Measurements from ENCODE around the gene DNAH7.
"Not testable (repeated sequence)": the region's sequence is repeated elsewhere in the genome, so short reads cannot be mapped to it uniquely, and the experiment has no call there.

Gene DNAH7

DNA sequence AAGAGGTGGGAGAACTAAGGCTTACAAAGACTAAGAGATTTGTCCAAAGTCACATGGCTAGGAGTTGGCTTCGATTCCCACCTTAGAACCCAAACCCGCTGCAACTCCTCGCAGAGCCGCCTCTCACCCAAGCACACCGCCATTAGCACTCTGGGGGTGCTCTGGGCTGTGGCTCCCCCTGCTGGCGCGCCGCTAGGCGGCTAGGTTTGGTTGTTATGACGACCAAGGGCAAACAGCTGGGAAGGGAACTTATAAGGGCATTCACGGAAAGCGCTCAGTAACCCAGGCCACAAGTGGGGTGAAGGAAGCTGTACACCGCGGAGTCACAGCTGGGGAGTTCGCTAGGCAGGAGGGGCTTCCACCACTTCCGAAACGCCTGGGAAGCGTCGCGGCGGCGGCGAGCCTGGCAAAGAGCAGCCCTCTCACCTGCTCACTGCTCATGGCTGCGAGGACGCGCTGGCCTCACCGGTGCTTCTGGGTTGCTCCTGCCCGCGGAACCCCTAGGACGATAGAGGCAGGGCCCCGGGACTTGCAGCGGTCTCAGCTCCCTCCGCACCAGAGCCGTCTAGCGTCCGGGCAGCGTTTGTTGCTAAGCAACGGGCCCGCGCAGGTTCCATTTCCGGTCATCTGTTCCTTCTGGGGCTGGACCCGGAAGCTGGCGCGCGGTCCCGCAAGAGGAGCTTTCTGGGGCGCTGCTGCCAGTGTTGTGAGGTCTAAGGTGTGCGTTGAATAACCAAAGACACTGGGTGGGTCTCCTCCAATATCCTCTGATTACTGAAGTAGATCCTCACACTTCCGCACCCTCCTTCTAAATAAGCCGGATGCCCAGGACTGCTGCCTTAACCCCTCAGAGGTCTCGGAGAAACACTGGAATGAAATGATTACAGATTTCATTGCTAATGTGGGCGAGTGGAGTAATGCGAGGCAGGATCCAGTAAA is at the start of gene DNAH7:
DNAH7 (minus strand) TSS at position 567 of the 939 bp plus-strand sequence; CDS start at position 441, 126 bp downstream.
- peak; percentile 81 for DNase-seq (ENCODE audit: low read depth)

DNA sequence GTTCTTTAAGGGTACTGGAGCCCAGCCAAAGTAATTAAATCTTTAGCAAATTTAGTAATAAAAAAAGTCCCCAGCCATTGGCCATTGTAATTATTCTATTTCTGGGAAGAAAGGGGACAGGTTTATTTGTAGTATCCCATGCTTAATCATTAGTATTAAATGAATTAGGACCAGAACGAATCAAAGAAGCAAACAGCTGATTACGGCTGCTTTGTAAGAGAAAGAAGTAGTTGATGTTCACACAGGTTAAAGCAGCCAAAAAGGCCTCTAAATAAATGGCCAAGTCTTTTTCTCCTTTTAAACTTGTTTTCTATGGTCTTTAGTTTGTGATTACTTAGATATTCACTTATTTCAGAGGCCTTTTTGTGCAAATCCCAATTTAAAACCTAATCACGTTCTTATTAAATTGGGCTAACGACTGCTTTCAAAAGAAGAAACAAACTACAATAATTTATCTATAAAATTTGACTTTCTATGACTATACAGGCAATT is 48.6 kb upstream of the DNAH7 start:
- no peak for DNase-seq (ENCODE audit: low read depth)

- no peak for DNase-seq (ENCODE audit: low read depth)
Observed at GRCh38 chr2:196113061-196113974, 44.7 kb upstream of the DNAH7 start.

- DNase-seq (ENCODE audit: low read depth): no peak
Observed at GRCh38 chr2:196112418-196113034, 43.9 kb upstream of the DNAH7 start.

GRCh38 chr2:196108604-196109003 is 40.0 kb upstream of the DNAH7 start:
- DNase-seq (ENCODE audit: low read depth): no peak

- no peak for DNase-seq (ENCODE audit: low read depth)
Observed at GRCh38 chr2:196105951-196106350, 37.3 kb upstream of the DNAH7 start.

GRCh38 chr2:196104066-196104465 is 35.4 kb upstream of the DNAH7 start:
- DNase-seq (ENCODE audit: low read depth): no peak

DNA sequence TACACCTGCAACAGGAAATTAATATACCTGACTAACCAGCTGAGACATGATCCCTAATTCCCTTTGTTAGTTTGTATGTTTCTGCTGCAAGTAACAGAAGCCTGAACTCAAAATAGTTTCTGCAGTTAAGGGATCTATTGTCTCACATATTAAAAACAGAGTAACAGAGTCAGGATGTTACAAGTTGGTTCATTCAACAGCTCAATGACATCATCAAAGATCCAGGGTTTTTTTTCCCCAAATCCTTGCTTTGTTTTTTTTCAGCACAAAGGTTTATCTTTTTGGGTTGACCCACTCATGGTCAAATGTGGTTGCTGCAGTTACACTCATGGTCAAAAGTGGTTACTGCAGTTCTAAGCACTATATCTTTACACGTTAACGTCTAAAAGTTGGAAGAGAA is 35.0 kb upstream of the DNAH7 start:
- no peak for DNase-seq (ENCODE audit: low read depth)

DNA sequence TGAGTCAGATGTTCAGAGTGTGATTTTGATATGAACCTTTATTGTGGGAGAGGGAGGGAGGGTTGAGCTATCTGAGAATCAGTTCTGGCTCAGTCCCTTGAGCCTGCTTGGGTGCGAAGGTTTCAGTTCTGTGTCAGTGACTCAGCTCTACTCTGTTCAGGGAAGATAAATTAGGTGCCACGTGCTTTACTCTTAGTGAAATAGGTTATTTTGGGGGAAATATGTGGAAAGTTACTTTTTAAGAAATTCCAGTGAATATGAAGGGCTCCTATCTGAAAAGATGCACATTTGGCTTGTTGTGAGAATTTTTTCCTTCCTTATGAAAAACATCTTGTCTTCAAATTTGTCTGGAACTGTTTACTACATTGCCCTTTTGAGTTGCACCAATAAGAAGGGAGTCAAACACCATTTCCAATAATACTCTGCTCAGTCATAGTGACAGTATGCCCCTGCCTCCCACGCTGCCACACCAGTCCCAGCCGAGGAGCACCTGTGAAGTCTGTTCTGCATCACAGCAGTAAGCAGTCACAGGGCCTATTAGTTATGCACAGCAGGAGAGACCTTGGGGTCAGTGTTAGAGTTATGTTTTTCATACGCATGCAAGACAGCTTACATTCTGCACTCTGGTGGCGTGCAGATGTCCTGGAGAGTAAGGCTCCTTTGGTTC is 32.8 kb upstream of the DNAH7 start:
- peak; percentile 11 for DNase-seq (ENCODE audit: low read depth)

GRCh38 chr2:196099916-196100315 is 31.3 kb upstream of the DNAH7 start:
- DNase-seq (ENCODE audit: low read depth): no peak

- DNase-seq (ENCODE audit: low read depth): no peak
Observed at GRCh38 chr2:196097864-196098660, 29.4 kb upstream of the DNAH7 start.

DNA sequence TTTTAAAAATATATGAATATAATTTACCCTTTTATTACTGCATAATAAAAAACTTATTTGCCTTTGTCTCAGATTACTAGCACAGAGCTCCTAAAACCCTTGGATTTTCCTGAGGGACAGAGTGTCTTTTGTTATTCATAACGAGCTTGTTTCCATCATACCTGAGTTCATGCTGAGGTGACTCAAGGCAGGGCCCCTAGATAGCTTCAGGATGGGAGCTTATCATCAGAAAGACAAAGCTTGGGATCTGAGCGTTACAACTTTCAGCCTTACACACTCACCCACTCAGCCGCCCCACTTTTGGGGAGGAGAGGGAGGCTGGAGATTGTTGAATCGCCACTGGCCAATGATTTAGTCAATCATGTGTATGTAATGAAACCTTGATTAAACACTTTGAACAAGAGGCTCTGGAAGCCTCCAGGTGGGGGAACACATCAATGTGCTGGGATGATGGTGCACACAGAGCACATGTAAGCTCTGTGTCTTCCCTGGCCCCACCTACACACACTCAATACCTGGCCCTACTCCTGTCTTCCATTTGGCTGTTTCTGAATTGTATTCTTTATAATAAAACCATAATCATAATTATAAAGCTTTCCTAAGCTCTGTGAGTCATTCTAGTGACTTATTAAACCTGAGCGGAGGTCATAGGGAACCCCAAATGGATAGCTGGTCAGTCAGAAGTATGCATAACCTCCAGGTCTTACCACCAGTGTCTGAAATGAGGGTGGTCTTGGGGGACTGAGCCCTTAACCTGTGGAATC is 28.5 kb upstream of the DNAH7 start:
- no peak for DNase-seq (ENCODE audit: low read depth)

DNA sequence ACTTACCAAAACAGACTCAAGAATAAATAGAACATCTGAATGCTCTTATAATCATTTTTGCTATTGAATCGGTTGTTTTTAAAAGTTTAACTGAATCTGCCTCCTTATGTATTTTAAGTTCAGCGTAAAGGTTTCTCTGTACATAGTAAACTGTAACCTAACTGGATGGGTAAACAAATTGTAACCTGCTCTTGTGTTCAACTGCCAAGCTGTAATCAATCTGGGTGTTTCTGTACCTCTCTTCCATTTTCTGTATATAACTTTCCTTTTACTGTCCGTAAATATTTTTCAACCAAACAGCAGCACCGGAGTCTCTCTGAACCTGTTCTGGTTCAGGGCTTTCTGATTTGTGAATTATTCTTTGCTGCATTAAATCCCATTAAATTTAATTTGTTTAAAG is 27.6 kb upstream of the DNAH7 start:
- DNase-seq (ENCODE audit: low read depth): no peak

- DNase-seq (ENCODE audit: low read depth): not testable (repeated sequence)
Observed at GRCh38 chr2:196089448-196089847, 20.8 kb upstream of the DNAH7 start.

DNA sequence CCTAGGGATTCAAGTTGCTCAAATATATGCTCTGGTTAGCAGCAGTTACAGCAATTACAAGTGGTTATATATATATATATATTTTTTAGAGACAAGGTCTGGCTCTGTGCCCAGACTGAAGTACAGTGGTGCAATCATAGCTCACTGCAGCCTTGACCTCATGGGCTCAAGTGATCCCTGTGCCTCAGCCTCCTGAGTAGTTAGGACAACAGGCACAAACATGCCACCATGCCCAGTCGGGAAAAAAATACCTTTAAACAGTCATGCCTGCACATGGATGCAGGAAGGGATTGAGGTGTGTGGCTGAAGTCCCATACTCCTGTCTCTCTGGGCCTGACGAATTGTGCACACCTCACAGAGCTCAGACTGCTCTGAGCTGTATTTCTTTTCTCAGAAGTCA is 19.6 kb upstream of the DNAH7 start:
- no peak for DNase-seq (ENCODE audit: low read depth)

DNA sequence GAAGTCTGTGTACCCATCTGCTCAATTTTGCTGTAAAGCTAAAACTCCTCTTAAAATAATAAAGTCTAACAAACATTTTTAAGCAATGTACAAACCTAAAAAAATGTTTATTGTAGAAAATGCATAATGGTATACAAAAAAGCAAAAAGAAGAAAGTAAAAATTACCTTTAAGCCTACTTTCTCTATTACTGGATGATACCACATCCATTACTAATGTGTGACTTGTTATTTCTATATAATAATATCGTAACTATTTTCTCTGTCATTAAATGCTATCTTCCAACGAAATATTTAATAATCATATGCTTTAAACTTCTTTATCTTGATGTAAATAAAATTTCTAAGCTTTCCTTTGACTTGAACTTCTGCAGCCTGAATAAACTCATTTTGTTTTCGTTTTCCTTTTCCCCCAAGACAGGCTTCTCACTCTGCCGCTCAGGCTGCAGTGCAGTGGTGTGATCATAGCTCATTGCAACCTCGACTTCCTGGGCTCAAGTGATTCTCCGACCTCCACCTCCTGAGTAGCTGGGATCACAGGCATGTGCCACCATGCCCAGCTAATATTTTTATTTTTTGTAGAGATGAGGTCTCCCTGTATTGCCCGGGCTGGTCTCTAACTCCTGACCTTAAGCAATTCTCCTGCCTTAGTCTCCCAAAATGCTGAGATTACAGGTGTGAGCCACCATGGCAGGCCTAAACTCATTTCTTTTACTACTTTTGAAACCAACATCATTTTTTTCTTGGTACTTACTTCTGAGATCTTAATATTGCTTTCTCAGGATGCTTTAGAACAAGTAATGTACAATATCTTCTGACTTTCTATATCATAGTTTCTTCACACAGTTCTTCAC is 18.1 kb upstream of the DNAH7 start:
- DNase-seq (ENCODE audit: low read depth): no peak

- no peak for DNase-seq (ENCODE audit: low read depth)
Observed at GRCh38 chr2:196083601-196084000, 15.0 kb upstream of the DNAH7 start.

DNA sequence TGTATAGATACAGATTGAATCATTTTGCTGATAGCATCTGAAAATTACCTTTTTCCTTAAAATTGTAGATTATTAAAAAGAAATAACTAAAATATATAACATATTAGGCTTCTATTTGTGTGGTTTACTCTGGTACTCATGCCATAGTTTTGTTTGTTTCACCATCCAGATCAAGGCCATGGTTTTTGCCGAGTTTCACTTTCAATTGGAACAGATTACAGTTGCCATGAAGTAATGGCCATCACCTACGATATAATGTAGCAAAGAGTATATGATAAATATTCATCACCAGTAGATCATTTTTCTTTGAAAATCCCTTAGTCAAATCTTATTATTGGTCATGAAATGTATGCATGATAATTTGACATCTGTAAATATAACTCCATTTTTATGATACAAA is 11.9 kb upstream of the DNAH7 start:
- no peak for DNase-seq (ENCODE audit: low read depth)

DNA sequence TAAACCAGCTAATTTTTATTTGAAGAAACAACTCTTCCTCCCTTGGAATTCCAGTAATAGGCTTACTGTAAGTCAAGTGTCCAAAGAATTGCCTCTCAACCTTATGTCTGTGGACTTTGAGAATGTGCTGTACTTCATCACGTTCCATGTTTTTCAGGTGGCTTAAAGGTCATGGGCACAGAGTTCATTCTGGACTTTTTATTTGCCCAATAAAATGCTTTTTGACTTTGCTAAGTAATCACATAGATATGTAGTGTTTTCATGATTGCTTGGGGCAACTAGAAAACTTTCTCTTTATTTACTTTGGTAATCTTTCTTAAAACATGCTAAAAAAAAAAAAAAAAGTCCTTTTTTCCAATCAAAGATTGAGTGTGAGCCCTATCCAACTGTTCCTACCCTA is 10.4 kb upstream of the DNAH7 start:
- DNase-seq (ENCODE audit: low read depth): no peak

Data from stimulated activated CD8-positive, alpha-beta memory T cell treated with anti-CD3 and anti-CD28 coated beads, Interleukin-4, amount 100 ng/mL, for 24 hours (primary cell).